ENCODE data around the gene CCNF.
"Not testable (repeated sequence)": the region's sequence is repeated elsewhere in the genome, so short reads cannot be mapped to it uniquely, and the experiment has no call there.

DNA sequence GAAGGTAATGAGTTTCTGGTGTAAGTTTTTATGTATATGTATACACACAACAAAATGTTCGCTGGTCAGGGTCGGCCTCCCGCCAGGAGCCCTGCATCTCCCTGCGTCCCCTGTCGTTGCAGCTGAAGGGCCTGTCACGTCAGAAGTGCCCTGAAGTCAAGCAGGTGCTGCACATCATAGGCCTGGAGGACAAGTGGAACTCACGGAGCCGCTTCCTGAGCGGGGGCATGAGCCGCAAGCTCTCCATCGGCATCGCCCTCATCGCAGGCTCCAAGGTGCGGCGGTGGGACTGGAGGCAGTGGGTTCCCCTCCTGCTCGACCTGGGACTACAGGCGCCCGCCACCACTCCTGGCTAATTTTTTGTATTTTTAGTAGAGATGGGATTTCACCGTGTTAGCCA, 43.3 kb upstream of the CCNF start:
- TF ChIP-seq ZNF274 (IDR thresholded peaks at IDR 0.05; ENCODE audit: low read depth, low read length); YY1 (IDR thresholded peaks at IDR 0.05; ENCODE audit: insufficient read depth, insufficient read length): not testable (repeated sequence)

Data from NT2/D1 (cell line).